Ascending aorta (tissue), 2 donors: ENCODE measurements around the gene SPINDOC. TPM values are rescaled to one million over a fixed set of nuclear protein-coding genes. Genes with fewer than 3 reads are reported as not detected.

Source experiments
- DNase-seq, 2 donors: peaks; one replicate each; pipeline ENCODE4 v3.0.0-alpha.2; 2019; ENCODE audit warnings: low spot score in 2 of 2
- H3K27ac ChIP-seq, 2 donors: fragments of 200-600 bp; sonication (generic); one replicate each; pipeline ENCODE4 v1.5.1; 2016 to 2017; ENCODE audit warnings: mild to moderate bottlenecking in 1 of 2
- H3K27me3 ChIP-seq: fragments of 200-600 bp; sonication (generic); one replicate; pipeline ENCODE4 v1.5.1; 2017
- H3K36me3 ChIP-seq, 2 donors: fragments of 200-600 bp; sonication (generic); one replicate each; pipeline ENCODE4 v1.5.1; 2016
- H3K4me1 ChIP-seq, 2 donors: fragments of 200-600 bp; sonication (generic); one replicate each; pipeline ENCODE4 v1.5.1; 2016 to 2017; ENCODE audit warnings: mild to moderate bottlenecking in 1 of 2
- H3K4me3 ChIP-seq, 2 donors: fragments of 200-600 bp; sonication (generic); one replicate each; pipeline ENCODE4 v1.5.1; 2016 to 2017; ENCODE audit warnings: mild to moderate bottlenecking in 1 of 2
- H3K9me3 ChIP-seq, 2 donors: fragments of 200-600 bp; sonication (generic); one replicate each; pipeline ENCODE4 v1.5.1; 2016
- intact Hi-C: fragments of 100-400 bp; cut with DNase I; formaldehyde crosslinking; loops from one replicate; pipeline ENCODE4 v1.15.1; 2023
- total RNA-seq: library from RNA; depleted of rRNA; stranded (reverse); fragments of >200 nt; gene quantifications from one replicate; pipeline ENCODE4 v1.1.0, GENCODE V29; 2016
- TF ChIP-seq, protein P1 (sequence below), 3 experiments: fragments of 200-600 bp in 2 of 3; fragments of 450-650 bp in 1 of 3; sonication (generic) in 2 of 3; IDR thresholded peaks; one replicate each; pipeline ENCODE4 v1.5.1; 2016 to 2019; ENCODE audit warnings: antibody characterized with exemption in 3 of 3, mild to moderate bottlenecking in 1 of 3, moderate library complexity in 1 of 3

SPINDOC gene
- total RNA-seq, 1 donor from 2014 or later, result 5.0 TPM

DNA sequence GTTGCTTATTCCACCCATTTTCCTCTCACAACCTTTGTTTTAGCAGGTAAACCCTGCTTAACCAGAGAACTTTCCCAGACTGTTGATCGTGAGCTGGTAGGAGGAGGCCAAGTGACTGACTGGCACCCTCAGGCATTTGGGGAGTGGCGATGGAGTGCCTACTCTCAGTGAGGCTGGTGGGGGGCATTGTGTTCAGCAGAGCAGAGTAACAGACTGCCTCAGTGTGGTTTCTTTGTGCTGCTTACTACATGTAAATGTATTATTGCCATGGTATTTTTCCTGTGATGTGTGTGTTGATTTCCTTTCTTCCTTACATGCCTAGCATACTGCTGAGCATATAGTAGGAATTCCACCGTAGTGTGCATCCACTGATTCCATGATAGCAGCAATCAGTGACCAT is 28.3 kb downstream of the SPINDOC start:
- H3K36me3 ChIP-seq, result peaks cover 12 to 21% of the 10 kb centered on the region in 2 donors
- H3K27ac ChIP-seq, result peak overlapping the region in 1 of 2 donors; percentile 57
- peaks cover 7 to 38% of the 10 kb centered on the region in 2 donors for H3K4me1 ChIP-seq
- TF ChIP-seq, protein P1, sequence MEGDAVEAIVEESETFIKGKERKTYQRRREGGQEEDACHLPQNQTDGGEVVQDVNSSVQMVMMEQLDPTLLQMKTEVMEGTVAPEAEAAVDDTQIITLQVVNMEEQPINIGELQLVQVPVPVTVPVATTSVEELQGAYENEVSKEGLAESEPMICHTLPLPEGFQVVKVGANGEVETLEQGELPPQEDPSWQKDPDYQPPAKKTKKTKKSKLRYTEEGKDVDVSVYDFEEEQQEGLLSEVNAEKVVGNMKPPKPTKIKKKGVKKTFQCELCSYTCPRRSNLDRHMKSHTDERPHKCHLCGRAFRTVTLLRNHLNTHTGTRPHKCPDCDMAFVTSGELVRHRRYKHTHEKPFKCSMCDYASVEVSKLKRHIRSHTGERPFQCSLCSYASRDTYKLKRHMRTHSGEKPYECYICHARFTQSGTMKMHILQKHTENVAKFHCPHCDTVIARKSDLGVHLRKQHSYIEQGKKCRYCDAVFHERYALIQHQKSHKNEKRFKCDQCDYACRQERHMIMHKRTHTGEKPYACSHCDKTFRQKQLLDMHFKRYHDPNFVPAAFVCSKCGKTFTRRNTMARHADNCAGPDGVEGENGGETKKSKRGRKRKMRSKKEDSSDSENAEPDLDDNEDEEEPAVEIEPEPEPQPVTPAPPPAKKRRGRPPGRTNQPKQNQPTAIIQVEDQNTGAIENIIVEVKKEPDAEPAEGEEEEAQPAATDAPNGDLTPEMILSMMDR (IDR thresholded peaks at IDR 0.05), result no peak
- H3K9me3 ChIP-seq, result no peaks in the 10 kb centered on the region
- H3K27me3 ChIP-seq, result no peaks in the 10 kb centered on the region
- no peak for DNase-seq
- intact Hi-C loops, result no loop called here
- H3K4me3 ChIP-seq, result peak overlapping the region; percentile 93 to 96

DNA sequence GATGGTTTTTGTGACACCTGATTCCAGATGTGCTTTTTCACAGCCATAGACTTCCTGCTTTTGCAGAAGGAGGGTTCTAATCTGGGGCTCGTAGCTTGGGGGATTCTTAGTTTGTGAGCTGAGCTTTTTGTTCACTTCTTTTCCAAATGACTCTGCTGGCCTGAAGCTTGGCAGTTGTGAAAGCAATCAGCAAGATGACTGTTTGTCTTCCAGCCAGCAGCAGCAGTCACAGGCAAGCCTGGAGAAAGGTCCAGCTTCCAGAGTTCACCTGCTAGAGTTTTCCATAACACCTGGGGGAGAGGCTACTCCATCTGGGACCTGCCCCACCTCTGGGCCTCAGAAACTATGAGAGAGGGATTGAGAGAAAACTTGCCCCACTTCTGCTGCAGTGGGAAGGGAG is 29.8 kb downstream of the SPINDOC start:
- no peaks in the 10 kb centered on the region for H3K9me3 ChIP-seq
- TF ChIP-seq, protein P1 (IDR thresholded peaks at IDR 0.05), result no peak
- intact Hi-C loops, result no loop called here
- H3K36me3 ChIP-seq, result peaks cover 12 to 21% of the 10 kb centered on the region in 2 donors
- no peak for DNase-seq
- peaks cover 3 to 30% of the 10 kb centered on the region in 2 donors for H3K4me1 ChIP-seq
- H3K27ac ChIP-seq, result no peak overlapping the region
- no peak overlapping the region for H3K4me3 ChIP-seq
- no peaks in the 10 kb centered on the region for H3K27me3 ChIP-seq

DNA sequence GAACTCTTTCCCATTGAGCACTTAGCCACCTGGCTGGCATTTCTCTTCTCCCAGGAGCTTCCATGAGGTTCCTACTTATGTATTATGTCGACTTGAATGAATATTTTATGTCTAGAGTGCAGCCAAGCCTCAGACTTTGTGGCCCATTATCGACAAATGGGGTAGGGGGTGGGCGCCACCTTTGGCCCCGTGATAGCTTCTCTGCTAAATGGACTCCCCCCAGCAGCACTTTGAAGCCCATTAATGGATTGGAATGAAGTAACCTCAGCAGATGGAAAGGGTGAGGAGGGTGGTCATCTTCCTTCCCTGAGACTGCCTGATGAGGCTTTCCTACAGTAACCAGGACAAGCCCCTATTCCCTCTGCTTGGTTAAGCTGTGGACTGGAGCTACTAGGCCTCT is 31.6 kb downstream of the SPINDOC start:
- Histone ChIP-seq H3K4me3 (no peak overlapping the region), H3K36me3 (peaks cover 12 to 21% of the 10 kb centered on the region in 2 donors), H3K27me3 (no peaks in the 10 kb centered on the region), H3K4me1 (peaks cover 0 to 26% of the 10 kb centered on the region in 2 donors), H3K9me3 (no peaks in the 10 kb centered on the region), H3K27ac (no peak overlapping the region)
- intact Hi-C loops, result no loop called here
- DNase-seq, result no peak
- TF ChIP-seq, protein P1 (IDR thresholded peaks at IDR 0.05), result no peak

DNA sequence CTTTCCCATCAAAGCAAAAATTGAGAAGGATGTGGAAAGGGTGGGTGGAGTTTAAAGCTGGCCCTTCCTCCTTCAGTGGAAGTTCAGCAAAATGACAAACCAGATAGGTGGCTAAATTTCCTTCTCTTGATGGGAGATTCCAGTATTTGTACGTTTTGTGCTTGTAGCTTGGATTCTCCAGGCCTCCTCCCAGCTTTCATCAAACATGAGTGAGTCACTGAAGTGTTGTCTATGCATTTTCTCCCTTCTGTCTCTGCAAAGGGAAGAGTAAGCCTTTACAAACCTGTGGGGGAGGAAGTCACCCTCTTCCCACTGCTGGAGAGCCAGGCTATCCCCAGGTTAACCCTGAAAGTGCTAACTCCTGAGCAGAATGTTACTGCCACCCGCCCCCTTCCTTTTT is 32.0 kb downstream of the SPINDOC start:
- no peak overlapping the region for H3K27ac ChIP-seq
- H3K36me3 ChIP-seq, result peaks cover 12 to 21% of the 10 kb centered on the region in 2 donors
- intact Hi-C loops, result no loop called here
- no peaks in the 10 kb centered on the region for H3K9me3 ChIP-seq
- DNase-seq, result no peak
- no peaks in the 10 kb centered on the region for H3K27me3 ChIP-seq
- peaks cover 0 to 24% of the 10 kb centered on the region in 2 donors for H3K4me1 ChIP-seq
- TF ChIP-seq, protein P1 (IDR thresholded peaks at IDR 0.05), result no peak
- no peak overlapping the region for H3K4me3 ChIP-seq

DNA sequence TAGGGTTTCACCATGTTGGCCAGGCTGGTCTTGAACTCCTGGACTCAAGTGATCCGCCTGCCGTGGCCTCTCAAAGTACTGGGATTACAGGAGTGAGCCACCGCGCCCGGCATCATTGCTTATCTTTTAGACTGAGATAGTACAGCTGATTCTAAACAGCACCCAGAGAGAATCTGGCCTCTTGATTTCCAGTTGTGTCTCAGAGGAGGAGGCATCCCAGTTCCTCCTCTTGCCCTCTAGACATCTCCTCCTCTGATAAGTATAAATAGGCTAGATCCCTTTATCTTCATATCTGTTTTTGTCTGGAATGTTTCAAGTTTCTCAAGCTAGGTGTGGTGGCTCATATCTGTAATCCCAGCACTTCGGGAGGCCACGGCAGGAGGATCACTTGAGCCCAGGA is 32.7 kb downstream of the SPINDOC start:
- no peak overlapping the region for H3K27ac ChIP-seq
- H3K27me3 ChIP-seq, result no peaks in the 10 kb centered on the region
- H3K4me1 ChIP-seq, result peaks cover 0 to 18% of the 10 kb centered on the region in 2 donors
- H3K9me3 ChIP-seq, result no peaks in the 10 kb centered on the region
- TF ChIP-seq, protein P1 (IDR thresholded peaks at IDR 0.05), result no peak
- intact Hi-C loops, result no loop called here
- H3K36me3 ChIP-seq, result peaks cover 12 to 21% of the 10 kb centered on the region in 2 donors
- H3K4me3 ChIP-seq, result no peak overlapping the region
- DNase-seq, result no peak

- Histone ChIP-seq H3K4me3 (no peak overlapping the region), H3K4me1 (peaks cover 0 to 8% of the 10 kb centered on the region in 2 donors), H3K27me3 (no peaks in the 10 kb centered on the region), H3K9me3 (no peaks in the 10 kb centered on the region), H3K27ac (peak overlapping the region in 1 of 2 donors; percentile 6), H3K36me3 (peaks cover 12 to 21% of the 10 kb centered on the region in 2 donors)
- TF ChIP-seq, protein P1 (IDR thresholded peaks at IDR 0.05), result no peak
- DNase-seq, result no peak
- intact Hi-C loops, result no loop called here
Measured at GRCh38 chr11:63846897-63847296, 33.6 kb downstream of the SPINDOC start.
